Measurements from ENCODE around the gene BACH2. TPM values are rescaled to one million over a fixed set of nuclear protein-coding genes. Genes with fewer than 3 reads are reported as not detected.
"Not testable (repeated sequence)": the region's sequence is repeated elsewhere in the genome, so short reads cannot be mapped to it uniquely, and the experiment has no call there.

The BACH2 gene
- polyA plus RNA-seq, 10 donors, result 4.1 to 7.4 (median 5.1) TPM

DNA sequence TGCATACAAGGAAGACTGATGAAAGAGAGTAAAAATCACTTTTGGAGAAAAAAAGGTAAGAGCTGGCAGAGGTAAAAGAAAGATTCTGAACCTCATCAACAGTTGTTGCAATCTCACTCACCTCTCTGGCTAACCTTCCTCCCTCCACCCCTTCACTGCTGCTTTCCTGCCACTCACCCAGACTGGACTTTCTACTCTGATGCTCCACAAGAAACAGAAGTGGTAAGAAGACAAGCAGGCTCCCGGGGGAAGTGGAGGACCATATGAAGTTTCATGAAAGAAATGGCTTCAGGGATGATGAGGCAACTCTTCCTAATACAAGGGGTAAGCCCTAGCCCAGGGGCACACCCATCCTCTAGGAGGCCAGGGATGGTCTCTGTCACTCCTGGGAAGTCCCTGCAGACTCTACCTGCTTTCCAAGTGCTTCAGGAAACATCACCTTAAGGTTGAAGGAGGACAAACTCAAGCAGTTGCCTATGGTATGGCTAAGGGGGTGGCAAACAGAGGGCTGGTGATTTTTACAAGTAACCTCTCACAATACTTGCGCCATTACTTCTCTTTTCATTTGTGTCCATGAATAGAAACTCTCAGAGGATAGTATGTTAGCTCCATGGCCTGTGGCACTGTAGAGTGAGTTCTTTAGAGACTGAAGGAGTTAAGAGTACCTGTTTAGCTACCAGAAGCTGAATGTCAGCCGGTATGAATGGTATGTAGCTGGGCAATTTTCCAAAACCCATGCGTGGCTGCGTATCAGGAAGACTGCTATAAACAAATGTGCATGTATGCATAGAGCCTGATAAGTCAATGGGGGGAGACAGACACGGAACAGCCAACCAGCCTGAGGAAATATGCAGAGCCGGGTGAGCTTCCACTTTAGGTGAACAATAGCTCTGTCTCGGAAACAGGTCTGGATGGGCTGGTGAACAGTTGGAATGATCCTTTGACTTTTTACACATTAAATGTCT is 112.0 kb downstream of the BACH2 start:
- peak in 2 of 3 donors; percentile 27 to 46 for DNase-seq

DNA sequence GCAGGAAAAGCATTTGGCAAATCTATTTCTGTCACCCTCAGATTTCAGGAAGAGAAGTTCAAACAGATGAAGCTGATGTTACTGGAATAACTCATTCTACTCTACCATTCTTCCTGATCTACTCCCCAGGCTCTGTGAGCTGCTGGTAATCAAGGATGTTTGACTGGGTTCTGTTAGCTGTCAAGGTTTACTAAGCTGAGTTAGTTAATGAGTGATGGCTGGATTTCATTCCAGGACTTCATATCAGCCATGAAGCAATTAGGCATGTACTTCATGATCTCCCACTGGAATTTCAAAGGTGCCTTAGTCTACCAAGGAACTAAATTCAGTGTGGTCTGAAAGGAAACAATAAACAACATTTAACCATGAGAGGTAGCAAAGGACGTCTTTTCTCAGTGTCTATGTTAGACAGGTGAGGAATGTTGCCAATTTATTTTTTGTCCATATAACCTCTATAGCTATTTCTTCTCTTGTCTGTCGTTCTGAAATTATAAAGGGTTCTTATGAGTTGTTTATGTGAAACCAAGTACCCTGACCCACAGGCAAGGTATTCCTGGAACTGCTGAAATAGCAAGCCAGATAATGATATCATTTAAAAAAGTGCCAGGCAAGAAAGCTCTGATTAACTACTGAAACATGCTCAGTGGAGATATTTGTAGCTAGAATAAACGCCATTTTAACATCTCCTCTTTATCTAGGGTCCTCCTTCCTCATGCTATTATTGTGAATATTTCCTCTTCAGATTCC is 112.9 kb downstream of the BACH2 start:
- no peak for DNase-seq

DNA sequence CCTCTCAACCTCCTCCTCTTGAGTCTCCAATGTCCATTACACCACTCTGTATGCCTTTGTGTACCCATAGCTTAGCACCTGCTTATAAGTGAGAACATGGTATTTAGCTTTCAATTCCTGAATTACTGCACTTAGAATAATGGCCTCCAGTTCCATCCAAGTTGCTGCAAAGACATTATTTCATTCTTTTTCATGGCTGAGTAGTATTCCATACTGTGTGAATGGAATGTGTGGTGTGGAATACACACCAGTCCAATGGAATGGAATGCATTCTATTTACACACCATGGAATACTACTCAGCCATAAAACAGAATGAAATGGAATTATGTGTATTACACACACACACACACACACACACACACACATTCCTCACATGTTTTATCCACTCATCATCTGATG is 116.1 kb downstream of the BACH2 start:
- DNase-seq, result no peak

DNA sequence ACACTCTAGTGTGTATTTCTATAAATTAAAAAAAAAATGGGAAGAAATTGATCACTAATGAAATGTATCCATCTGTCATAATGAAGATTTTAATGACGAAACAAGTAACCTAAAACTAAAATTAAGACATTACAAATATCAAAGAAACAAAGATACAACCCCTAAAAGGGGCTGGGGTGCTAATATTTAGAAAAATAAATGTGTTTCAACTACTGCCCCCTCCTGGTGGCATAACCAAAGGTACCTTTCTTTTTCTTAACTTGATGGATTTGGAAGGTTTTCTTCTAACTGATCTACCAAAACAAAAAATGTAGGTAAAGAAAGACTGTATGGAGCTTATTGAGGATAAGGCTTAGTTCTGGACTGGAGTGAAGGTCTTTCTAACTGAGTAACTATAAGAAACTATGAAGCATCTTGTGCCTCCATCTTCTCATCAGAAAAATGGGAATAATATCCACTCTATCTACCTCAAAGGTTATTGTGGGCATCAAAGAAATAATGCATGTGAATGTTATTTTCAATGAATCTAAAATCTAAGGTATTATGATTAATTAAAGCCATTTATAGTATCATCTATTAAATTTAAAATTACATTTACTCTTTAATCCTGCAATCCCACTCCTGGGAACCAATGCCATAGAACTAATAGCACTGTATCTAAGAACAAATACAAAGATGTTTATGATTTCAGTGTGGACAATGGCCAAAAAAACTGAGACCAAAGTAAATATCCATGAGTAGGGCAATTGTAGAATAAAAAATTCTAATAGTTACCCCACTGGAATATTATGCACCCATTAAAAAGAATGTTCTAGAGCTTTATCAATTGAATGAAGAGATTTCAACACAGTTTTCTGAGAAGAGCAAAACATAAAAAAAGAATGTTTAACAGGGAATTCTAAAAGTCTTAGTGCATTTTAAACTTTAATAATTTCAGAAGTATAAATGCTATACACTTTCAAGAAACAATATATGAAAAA is 117.2 kb downstream of the BACH2 start:
- no peak for DNase-seq

DNA sequence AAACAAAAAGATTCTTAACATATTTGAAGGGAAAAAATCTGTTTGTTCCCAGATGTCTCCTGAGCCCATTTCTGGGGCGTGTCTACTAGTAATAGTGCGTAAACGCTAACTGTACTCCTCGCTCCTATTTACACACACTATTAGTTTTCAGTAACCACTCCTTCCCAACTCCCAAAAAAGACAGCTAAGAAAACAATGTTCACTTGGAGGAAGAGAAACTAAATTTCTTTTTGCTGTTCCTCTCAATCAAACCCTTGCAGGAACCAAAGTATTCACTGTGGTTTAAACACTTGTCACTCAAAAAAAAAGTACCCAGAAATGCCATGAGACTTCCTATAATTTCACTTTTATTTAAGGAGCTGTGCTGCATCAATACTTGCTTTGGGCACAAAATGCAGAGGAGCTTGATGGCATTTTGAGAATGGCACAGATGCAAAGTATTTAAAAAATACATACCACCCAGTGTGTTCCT is 118.2 kb downstream of the BACH2 start:
- DNase-seq, result peak in 2 of 3 donors; percentile 33 to 67

DNA sequence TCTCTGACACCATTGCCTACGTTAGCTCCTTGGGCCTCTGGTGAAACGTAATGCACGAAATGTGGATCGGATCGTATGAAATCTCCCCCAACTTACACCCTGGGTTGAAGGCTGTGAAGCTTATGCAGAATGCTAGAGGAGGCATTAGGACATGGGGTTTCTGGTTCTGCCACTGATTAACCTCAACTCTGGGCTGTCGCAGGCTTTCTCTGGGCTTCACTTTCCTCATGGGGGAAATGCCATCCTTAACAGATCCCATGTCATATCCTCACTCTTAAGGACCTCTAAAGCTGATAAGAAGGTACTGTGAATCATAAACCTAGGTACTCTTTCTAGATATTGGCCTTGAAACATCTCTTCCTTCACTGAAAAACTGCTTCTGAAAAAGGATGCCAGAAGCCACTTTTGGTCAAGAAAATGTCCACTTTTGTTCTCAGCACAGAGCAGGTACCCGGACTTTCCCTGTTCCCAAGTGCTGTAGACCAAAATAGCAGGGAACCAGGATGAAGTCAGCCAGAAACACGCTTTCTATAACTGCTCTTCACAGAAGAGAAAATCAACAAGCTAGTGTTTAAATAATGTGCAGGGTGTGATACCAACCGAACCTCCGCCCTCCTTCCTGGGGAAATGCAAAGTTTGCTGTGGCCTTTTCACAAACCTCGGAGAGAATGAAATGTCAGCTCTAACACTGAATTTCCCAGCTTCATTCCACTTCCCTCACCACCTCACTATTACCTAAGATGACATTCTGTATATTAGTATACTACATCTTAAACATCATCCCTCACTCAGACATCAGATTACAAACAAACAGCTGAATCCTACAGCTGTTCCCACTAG is 118.9 kb downstream of the BACH2 start:
- no peak for DNase-seq

DNA sequence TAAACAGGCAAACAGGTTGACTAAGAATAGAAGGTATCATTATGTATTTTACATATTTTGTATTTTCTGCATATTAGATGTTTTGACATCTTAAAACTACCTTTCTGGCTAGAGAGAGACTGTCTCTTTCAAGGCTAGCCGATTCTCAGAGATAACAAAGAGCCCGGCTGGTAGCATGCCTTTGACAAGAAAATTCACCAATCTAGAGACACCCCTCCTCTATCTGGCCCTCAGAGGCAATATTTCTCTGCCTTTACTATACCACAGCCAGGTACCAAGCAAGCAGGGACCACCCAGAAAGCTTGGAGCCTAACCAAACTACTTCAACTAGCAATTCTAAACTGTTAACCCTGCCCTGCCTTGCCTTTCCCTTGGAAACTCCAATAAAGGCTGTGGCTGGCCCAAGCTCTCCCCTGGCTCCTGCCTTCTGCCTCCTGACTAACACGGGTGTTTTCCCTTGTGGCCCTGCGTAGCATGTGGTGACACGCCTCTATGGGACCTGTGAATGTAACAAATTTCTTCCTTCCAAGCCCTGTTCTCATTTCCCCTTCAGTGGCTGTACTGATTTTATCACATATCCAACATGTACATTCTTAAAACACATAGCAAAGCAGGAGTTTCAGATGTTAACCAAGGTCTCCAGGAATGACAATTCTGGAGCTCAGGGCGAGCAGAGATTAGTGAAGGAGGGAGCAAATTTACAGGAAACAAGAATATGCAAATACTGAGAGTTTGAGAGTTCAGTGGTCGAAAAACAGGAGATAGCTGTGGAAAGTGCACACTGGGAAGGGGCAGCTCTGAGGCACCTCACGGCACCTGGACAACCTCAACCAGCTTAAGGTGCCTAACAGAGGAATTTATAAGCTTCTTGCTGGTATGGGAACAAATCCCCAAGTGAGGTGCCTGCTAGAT is 120.8 kb downstream of the BACH2 start:
- no peak for DNase-seq

DNA sequence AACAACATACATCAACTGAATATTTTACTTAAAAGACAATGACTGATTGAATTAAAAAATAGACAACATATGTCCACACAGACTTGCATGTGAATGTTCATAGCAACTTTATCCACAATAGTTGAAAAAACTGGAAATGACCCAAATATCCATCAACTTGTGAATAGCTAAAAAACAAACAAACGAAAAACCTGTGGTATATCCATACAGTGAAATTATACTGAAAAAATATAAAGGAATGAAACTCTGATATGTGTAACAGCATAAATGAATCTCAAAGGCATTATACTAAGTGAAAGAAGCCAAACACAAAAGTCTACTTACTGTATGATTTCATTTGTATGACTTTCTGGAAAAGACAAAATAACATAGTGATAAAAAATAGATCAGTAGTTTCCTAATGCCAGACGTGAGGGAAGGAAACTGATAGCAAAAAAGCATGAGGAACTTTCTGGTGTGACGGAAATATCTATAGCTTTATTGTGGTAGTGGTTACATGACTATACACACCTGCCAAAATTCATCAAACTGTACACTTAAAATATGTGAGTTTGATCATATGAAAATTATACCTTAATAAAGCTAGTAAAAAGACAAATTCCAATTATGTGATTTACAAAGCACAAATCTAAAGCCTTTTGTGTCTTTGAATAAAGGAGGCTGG is 123.2 kb downstream of the BACH2 start:
- DNase-seq, result no peak

DNA sequence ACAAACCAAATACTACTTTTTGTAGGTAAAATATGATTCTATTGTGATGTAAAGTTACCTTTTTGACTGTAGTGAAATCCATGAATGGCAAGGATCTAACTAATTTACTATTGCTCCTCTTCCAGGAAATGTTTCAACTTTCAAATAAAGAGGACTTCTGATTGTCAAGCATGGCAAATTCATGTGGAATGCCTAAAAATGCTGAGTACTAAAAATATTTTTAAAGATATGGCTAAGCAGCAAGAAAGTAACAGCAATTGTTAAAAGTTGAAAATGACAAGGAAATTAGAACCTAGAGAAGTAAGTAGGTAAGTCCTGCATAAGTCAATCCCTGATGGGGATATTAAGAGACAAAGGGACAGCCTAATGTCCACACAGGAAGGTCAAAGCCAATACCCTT is 126.0 kb downstream of the BACH2 start:
- DNase-seq, result no peak

DNA sequence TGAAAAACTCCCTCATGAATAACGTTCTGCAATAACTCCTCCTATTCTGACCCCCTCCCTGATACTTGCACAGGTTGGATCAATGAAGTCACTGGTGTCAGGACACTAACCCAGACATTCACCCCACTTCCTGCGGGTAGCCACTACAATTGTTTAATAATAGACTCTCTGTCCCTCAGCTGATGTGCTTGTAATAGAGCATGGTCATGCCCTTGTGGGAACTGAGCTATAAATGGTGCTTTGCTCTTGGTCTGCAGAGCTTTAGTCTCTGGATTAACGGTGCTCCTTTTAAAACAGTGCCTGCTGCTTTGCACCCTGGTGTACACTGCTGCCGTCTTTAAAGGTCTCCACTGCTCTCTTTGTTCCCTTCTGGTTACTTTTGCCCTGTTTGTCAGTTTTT is 127.3 kb downstream of the BACH2 start:
- DNase-seq, result no peak

DNA sequence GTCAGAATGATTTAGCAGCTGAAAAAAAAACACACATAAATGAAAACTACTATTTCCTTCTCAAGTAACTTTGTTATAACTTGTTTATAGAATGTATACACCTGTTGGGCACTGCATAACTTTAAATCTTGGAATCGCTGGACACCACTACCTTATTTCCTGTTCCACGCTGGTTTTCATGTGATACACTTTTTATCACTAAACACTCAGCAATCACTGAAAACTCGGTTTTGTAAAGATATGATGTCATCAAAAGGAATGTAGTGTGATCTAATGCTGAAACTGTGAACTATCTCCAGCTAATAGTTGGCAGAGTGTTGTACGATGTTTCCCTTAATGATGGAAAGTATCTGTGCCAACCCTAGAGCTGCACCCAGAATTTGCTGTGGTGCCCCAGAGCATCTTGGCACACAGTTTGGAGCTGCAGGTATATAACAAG is 127.9 kb downstream of the BACH2 start:
- DNase-seq, result peak in 1 of 3 donors; percentile 27

DNA sequence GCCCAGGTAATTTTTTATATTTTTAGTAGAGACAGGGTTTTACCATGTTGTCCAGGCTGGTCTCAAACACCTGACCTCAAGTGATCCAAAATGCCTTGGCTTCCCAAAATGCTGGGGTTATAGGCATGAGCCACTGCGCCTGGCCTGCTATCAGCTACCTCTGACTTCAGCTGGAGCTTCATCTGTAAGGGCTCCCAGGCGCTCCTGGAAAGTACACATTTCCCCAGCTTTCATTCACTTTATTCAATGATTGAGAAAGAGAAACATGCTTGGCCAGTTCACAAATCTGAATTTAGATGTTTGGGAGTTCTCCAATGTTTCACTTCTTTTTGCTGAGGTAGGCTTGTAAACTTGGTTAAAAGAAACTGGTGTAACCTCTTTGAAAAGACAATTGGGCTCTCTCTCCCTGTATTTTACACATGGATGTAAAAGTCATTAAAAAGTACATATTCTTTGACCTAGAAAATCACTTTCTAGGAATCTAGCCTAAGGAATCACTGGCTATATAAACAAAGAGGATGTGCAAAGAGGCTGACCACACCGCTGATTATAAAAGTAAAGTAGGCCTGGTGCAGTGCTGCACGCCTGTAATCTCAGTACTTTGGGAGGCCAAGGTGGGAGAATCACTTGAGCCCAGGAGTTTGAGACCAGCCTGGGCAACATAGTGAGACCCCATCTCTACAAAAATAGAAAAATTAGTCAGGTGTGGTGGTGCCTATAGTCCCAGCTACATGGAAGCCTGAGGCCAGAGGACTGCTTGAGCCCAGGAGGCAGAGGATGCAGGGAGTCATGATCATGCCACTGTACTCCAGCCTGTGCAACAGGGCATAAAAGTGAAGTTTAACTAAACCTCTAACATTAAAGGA is 128.9 kb downstream of the BACH2 start:
- DNase-seq, result peak in 1 of 3 donors; percentile 45

DNA sequence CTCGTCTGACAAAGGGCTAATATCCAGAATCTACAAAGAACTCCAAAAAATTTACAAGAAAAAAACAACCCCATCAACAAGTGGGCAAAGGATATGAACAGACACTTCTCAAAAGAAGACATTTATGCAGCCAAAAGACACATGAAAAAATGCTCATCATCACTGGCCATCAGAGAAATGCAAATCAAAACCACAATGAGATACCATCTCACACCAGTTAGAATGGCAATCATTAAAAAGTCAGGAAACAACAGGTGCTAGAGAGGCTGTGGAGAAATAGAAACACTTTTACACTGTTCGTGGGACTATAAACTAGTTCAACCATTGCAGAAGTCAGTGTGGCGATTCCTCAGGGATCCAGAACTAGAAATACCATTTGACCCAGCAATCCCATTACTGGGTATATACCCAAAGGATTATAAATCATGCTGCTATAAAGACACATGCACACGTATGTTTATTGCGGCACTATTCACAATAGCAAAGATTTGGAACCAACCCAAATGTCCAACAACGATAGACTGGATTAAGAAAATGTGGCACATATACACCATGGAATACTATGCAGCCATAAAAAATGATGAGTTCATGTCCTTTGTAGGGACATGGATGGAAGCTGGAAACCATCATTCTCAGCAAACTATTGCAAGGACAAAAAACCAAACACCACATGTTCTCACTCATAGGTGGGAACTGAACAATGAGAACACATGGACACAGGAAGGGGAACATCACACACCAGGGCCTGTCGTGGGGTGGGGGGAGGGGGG is 130.3 kb downstream of the BACH2 start:
- not testable (repeated sequence) for DNase-seq

DNA sequence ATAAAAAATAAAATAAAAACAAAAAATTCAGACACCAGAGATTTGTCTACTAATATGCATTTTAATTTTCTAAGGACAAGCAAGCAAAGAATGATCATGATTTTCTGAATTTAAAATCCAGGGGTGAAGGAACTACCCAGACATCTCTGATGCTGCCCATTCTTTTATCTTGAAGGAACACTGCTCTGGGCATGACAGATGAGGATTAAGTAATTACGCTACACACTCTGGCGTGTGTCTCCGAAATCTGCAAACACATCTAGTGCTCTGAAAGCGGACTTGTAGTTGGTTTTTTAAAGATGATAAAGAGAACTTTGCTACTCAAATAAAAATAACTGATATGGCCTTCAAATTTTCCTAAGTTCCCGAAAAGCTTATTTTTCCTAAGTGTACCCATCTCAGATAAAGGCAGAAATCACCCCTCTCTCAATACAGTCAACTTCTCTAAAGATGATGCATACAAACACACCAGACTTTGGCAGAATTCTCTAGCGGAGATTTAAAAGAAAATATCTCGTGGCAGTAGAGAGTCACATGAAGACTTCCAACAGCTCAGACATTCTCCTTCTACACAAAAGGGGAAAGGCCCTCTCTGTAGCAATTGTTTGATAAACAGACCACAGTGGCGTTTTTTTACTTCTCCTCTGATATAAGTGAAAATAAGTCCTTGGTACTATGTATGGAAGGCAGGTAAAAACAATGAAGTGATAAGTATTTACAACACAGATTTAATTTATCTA is 133.8 kb downstream of the BACH2 start:
- DNase-seq, result no peak

DNA sequence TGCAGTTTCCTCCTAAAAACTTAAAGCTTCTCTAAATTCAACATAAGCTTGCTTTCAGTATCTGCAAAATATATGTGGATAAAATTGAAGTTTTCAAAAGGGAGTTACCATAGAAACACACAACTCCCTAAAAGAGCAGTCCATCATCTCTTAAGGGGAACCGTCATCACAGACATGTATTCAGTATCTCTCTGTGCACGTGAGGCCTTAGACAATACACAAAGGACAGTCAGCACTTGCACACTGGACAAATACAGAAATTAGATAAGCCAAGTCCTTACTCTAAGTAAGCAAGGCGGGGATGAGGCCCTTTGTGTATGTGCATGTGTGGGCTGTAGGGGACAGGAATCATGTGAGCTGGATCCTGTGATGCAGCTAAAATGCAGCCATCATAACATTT is 136.6 kb downstream of the BACH2 start:
- DNase-seq, result peak in 2 of 3 donors; percentile 38 to 73

DNA sequence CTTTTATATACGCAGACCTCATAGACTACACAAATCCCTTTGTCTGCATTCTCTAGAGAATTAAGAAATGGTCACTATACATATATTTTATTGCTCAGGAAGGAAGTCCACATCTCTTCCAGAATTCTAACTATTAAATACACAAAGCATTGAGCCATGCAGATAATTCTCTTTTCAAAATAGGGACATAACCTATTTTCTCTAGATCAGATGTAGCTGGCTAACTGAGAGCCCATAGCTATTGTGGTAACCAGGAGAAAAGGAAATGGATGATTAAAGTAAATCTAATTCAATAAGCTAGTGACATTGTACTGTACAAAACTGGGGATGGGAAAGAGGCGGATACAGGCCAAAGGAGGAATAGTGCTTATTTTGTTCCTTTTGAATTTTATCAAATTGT is 137.2 kb downstream of the BACH2 start:
- DNase-seq, result peak in 1 of 3 donors; percentile 29

Data from muscle of back (tissue), 11 donors.